ENCODE results near the gene PIK3R2. TPM values are rescaled to one million over a fixed set of nuclear protein-coding genes. Genes with fewer than 3 reads are reported as not detected.

The PIK3R2 gene
- total RNA-seq, 1 donor from 2014 or later: 36.4 TPM

GRCh38 chr19:18172331-18173053 is 19.5 kb downstream of the PIK3R2 start:
- no peak overlapping the region for H3K4me3 Mint-ChIP-seq (ENCODE audit: unreplicated experiment)
- TF ChIP-seq CTCF (IDR thresholded peaks at IDR 0.05; ENCODE audit: partially characterized antibody, unreplicated experiment): no peak
- H3K4me1 Mint-ChIP-seq (ENCODE audit: low read depth, unreplicated experiment): no peaks in the 10 kb centered on the region
- H3K27ac Mint-ChIP-seq (ENCODE audit: unreplicated experiment): no peak overlapping the region
- DNase-seq: no peak
- no peaks in the 10 kb centered on the region for H3K36me3 Mint-ChIP-seq (ENCODE audit: unreplicated experiment)
- peaks cover 6% of the 10 kb centered on the region for H3K27me3 Mint-ChIP-seq (ENCODE audit: unreplicated experiment)
- no peaks in the 10 kb centered on the region for H3K9me3 Mint-ChIP-seq (ENCODE audit: unreplicated experiment)

GRCh38 chr19:18173054-18173571 is 20.1 kb downstream of the PIK3R2 start:
- Mint-ChIP-seq H3K9me3 (ENCODE audit: unreplicated experiment) (no peaks in the 10 kb centered on the region), H3K36me3 (ENCODE audit: unreplicated experiment) (no peaks in the 10 kb centered on the region), H3K27ac (ENCODE audit: unreplicated experiment) (no peak overlapping the region), H3K27me3 (ENCODE audit: unreplicated experiment) (peaks cover 6% of the 10 kb centered on the region), H3K4me1 (ENCODE audit: low read depth, unreplicated experiment) (no peaks in the 10 kb centered on the region), H3K4me3 (ENCODE audit: unreplicated experiment) (no peak overlapping the region)
- no peak for DNase-seq
- no peak for TF ChIP-seq CTCF (IDR thresholded peaks at IDR 0.05; ENCODE audit: partially characterized antibody, unreplicated experiment)

- DNase-seq: no peak
- peak within 1 kb of the TSS; percentile 72 for H3K4me3 Mint-ChIP-seq (ENCODE audit: unreplicated experiment)
- H3K36me3 Mint-ChIP-seq (ENCODE audit: unreplicated experiment): no peaks in the 10 kb centered on the region
- TF ChIP-seq CTCF (IDR thresholded peaks at IDR 0.05; ENCODE audit: partially characterized antibody, unreplicated experiment): no peak
- no peaks in the 10 kb centered on the region for H3K9me3 Mint-ChIP-seq (ENCODE audit: unreplicated experiment)
- no peak within 1 kb of the TSS for H3K27ac Mint-ChIP-seq (ENCODE audit: unreplicated experiment)
- H3K27me3 Mint-ChIP-seq (ENCODE audit: unreplicated experiment): peaks cover 6% of the 10 kb centered on the region
- no peaks in the 10 kb centered on the region for H3K4me1 Mint-ChIP-seq (ENCODE audit: low read depth, unreplicated experiment)
These were observed 20.8 kb downstream of the PIK3R2 start, which contains the start of gene IFI30 for GRCh38 chr19:18173572-18174288. TSS of gene IFI30 (plus strand) at chr19:18173813. CDS start at chr19:18173842, 29 bp downstream.

GRCh38 chr19:18174983-18175382 is 22.0 kb downstream of the PIK3R2 start:
- no peaks in the 10 kb centered on the region for H3K4me1 Mint-ChIP-seq (ENCODE audit: low read depth, unreplicated experiment)
- no peak overlapping the region for H3K27ac Mint-ChIP-seq (ENCODE audit: unreplicated experiment)
- peaks cover 6% of the 10 kb centered on the region for H3K27me3 Mint-ChIP-seq (ENCODE audit: unreplicated experiment)
- no peaks in the 10 kb centered on the region for H3K36me3 Mint-ChIP-seq (ENCODE audit: unreplicated experiment)
- no peak for DNase-seq
- TF ChIP-seq CTCF (IDR thresholded peaks at IDR 0.05; ENCODE audit: partially characterized antibody, unreplicated experiment): no peak
- H3K9me3 Mint-ChIP-seq (ENCODE audit: unreplicated experiment): no peaks in the 10 kb centered on the region
- H3K4me3 Mint-ChIP-seq (ENCODE audit: unreplicated experiment): no peak overlapping the region

Data from glutamatergic neuron (in vitro differentiated cells).